Activated T-cell treated with anti-CD3 and anti-CD28 coated beads for 48 hours (primary cell): ENCODE measurements around the gene PRSS23.
"Not testable (repeated sequence)": the region's sequence is repeated elsewhere in the genome, so short reads cannot be mapped to it uniquely, and the experiment has no call there.

Experiments
- DNase-seq: peaks from one replicate; pipeline ENCODE4 v3.0.0-alpha.2; 2020; ENCODE audit warnings: low read depth

Gene PRSS23

DNA sequence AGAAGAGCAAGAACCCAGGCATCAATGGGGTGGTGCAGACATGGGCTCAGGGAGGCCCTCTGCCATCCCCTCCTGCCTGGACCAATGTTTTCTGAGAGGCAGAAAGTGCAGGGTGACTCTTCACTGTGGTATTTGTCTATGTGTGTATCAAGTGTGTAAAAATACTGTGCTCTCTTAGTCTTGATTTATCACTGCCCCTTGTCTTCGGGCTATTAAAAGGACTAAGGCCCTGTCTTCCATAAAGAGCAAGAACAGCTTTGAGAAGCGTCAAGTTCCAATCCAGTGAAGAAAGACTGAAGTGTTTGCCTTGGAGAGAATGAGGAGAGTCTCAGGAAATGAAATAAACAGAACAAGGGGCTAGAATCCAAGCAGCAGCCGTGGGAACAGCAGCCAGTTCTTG, 14.4 kb downstream of the PRSS23 start:
- no peak for DNase-seq

DNA sequence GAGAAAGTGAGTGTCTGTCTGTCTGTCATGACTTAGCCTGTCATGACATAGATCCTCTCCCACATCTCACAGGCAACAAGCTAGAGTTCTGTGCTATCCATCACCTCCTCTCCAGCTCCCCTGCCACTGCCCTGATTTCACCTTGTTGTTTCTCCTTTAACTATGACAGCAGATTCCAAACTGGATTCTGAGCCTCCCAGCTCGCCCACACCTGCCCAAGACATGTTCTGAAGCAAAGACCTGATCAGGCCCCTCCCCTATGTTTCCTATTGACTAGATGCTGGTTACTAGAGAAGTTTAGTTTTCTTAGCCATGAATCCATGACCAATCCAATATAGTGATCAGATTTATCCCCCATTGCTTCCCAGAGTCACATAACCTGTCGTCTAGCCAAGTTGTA, 15.4 kb downstream of the PRSS23 start:
- DNase-seq, result no peak

DNA sequence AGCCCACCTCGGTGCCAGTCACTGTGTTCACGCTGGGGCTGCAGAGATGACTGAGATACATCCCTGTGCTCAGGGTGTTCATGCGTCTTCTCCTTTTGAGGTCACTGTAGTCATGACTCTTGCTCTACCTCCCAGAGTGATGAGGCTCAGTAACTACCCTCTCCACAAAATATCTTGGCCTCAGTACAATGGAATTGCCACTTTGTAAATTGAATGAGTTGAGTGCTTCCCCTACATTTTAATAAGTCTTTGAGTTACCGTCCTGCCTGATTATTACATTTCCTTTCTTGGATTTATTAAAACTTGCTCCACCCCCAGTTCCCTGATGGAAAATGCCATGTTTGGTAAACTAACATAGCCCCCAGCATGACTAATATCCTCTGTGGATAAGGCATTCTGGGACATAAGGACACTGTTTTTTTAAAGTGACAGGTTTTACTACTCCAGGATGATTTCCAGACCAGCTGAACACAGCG, 15.9 kb downstream of the PRSS23 start:
- no peak for DNase-seq

DNA sequence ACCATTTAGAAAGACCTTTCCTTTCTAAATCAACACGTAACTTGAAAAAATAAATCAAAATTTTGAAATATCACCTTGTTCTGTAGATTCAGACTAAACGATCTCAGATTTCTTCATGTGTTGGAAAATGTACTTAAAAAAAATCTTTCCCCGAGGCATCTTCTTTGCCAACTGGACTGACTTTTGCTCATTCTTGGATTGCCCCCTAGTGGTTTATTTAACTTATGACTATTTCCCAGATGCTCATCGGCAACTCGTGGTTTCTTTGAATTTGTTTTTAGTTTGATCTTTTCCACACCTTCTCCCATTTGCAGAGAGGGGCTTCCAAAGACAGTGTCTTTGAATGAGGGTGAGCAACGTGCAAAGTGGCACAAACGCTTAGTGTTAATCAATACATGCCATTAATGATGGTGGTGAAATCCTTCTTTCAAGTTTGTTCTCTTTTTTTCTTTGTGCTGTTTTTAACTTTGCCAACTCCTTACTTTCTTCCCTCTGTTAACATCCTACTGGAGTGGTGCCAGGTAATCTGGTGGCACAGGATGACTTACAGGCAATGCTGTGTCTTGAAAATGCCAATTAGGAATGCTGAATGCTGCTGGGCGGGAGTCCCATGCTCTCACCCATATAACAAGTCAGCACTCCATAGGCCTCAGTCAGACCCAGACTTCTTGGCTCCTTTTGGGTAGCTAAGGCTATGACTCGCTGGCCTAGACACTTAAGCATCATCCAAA, 18.3 kb downstream of the PRSS23 start:
- DNase-seq, result no peak

DNA sequence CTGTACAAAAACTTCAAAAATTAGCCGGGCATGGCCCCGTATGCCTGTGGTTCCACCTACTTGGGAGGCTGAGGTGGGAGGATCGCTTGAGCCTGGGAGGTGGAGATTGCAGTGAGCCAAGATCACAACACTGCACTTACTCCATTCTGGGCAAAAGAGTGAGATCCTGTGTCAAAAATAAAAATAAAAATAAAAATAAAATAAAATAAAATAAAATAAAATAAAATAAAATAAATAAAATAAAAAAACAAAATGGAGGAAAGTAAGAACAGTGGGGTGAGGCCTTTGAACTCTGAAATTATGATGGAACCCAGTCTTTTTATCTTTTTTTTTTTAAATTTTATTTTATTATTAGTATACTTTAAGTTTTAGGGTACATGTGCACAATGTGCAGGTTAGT, 23.8 kb downstream of the PRSS23 start:
- not testable (repeated sequence) for DNase-seq

DNA sequence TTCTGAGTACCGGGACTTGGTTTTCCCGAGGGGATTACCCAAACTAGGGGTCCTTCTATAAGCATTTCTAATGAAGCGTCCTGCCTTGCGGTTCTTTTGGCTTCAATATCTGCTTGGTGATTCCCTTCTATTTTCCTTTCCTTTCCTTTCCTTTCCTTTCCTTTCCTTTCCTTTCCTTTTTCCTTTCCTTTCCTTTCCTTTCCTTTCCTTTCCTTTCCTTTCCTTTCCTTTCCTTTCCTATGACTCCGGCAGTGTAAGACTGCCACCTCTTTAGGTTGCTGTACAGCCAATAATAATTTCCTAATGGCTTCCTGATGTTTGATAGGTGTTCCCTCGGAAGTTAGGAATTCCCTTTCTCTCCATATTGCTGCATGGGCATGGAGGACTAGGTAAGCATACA, 34.0 kb downstream of the PRSS23 start:
- not testable (repeated sequence) for DNase-seq

DNA sequence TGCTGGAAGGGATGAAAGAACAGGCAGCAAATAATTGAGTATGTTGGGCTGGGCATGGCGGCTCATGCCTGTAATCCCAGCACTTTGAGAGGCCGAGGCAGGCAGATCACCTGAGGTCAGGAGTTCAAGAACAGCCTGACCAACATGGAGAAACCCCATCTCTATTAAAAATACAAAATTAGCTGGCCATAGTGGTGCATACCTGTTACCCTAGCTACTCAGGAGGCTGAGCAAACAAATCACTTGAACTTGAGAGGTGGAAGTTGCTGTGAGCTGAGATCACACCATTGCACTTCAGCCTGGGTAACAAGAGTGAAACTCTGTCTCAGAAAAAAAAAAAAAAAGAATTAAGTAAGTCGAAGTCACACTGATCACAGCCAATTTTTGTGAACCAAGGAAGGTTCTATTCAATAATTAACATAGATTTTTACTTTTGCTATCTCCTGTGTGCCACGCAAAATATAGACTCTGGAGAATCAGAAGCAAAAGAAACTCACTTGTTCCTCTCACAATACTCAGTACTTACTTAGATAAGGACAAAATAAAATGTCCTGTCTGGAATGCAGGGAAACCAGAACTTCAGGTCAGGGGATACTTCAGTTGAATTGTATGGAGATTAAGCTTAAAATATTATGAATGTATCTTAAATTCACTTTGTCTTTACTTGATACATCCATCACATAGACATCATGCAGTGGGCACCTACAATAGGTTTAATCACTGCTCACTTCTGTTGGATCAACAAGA, 44.6 kb downstream of the PRSS23 start:
- not testable (repeated sequence) for DNase-seq

DNA sequence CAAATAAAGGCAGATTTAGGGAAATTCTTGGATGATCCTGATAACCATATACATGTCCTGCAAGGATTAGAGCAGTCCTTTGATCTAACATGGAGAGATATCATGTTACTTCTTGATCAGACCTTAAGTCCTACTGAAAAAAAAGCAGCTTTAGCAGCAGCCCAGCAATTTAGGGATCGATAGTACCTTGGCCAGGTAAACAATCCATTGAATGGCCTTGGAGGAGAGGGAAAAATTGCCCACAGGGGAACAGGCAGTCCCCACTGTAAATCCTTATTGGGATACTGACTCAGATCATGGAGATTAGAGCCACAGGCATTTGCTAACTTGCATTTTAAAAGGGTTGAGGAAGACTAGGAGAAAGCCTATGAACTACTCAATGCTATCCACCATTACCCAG, 47.8 kb downstream of the PRSS23 start:
- no peak for DNase-seq

DNA sequence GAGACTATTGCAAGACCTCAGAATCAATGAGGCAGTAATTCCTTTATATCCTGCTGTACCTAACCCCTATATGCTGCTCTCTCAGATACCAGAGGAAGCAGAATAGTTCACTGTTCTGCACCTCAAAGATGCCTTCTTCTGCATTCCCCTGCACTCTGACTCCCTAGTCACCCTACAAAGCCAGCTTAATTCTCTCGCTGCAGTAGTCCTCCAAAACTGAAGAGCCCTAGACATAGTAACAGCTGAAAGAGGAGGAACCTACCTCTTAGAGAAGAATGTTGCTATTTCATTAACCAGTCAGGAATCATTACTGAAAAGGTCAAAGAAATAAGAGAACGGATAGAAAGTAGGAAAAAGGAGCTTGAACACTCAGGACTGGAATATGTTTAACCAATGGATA, 49.3 kb downstream of the PRSS23 start:
- DNase-seq, result no peak
